Measurements from ENCODE around the gene CARD19.
"Not testable (repeated sequence)": the region's sequence is repeated elsewhere in the genome, so short reads cannot be mapped to it uniquely, and the experiment has no call there.

The CARD19 gene

GRCh38 chr9:93089024-93089423 is 7.0 kb upstream of the CARD19 start:
- DNase-seq, result no peak

- no peak for DNase-seq
These were observed 6.5 kb upstream of the CARD19 start for GRCh38 chr9:93089481-93089991.

GRCh38 chr9:93090091-93090655 is 5.8 kb upstream of the CARD19 start:
- DNase-seq, result no peak

GRCh38 chr9:93091056-93091452 is 5.0 kb upstream of the CARD19 start:
- no peak for DNase-seq

GRCh38 chr9:93091453-93092081 is 4.5 kb upstream of the CARD19 start:
- DNase-seq, result peak; percentile 46

- no peak for DNase-seq
These were observed 3.6 kb upstream of the CARD19 start for GRCh38 chr9:93092251-93092991.

- DNase-seq, result no peak
These were observed 2.7 kb upstream of the CARD19 start for GRCh38 chr9:93093127-93093876.

- peak; percentile 3 for DNase-seq
These were observed 1.9 kb upstream of the CARD19 start for GRCh38 chr9:93093877-93094657.

GRCh38 chr9:93094658-93095204 is 1.3 kb upstream of the CARD19 start:
- DNase-seq, result peak; percentile 27

GRCh38 chr9:93095205-93096130 is 549 bp upstream of the CARD19 start:
- peak; percentile 94 for DNase-seq

GRCh38 chr9:93096811-93097382 is 880 bp downstream of the CARD19 start:
- peak; percentile 10 for DNase-seq

- peak; percentile 10 for DNase-seq
These were observed 1.6 kb downstream of the CARD19 start for GRCh38 chr9:93097511-93098201.

- peak; percentile 94 for DNase-seq
These were observed 2.4 kb downstream of the CARD19 start for GRCh38 chr9:93098236-93098946.

GRCh38 chr9:93099551-93100275 is 3.7 kb downstream of the CARD19 start:
- DNase-seq, result peak; percentile 2

- no peak for DNase-seq
These were observed 4.2 kb downstream of the CARD19 start for GRCh38 chr9:93100276-93100636.

GRCh38 chr9:93101086-93101485 is 5.1 kb downstream of the CARD19 start:
- not testable (repeated sequence) for DNase-seq

- no peak for DNase-seq
These were observed 9.6 kb downstream of the CARD19 start for GRCh38 chr9:93105620-93106019.

- no peak for DNase-seq
These were observed 11.3 kb downstream of the CARD19 start for GRCh38 chr9:93107151-93107824.
